Endodermal cell (in vitro differentiated cells): Measurements from ENCODE around the gene MAPK8IP2. TPM values are rescaled to one million over a fixed set of nuclear protein-coding genes. Genes with fewer than 3 reads are reported as not detected.

Source experiments
- DNase-seq: peaks from one replicate; pipeline ENCODE4 v3.0.0-alpha.2; 2017
- H3K27ac ChIP-seq: 2 replicates; pipeline ENCODE4 v1.5.1; 2013; ENCODE audit warnings: mild to moderate bottlenecking, low read depth, low read length, moderate library complexity
- H3K27me3 ChIP-seq: 2 replicates; pipeline ENCODE4 v1.6.1; 2013; ENCODE audit warnings: mild to moderate bottlenecking, low read length, moderate library complexity; ENCODE audit not compliant: insufficient read depth, control insufficient read depth, poor library complexity, severe bottlenecking
- H3K36me3 ChIP-seq: 2 replicates; pipeline ENCODE4 v1.7.0; 2013; ENCODE audit warnings: mild to moderate bottlenecking, low read length, moderate library complexity; ENCODE audit not compliant: control insufficient read depth, insufficient read depth
- H3K4me1 ChIP-seq: one replicate; pipeline ENCODE4 v1.7.0; 2013; ENCODE audit warnings: low read length; ENCODE audit not compliant: control insufficient read depth, insufficient read depth
- H3K4me3 ChIP-seq: 2 replicates; pipeline ENCODE4 v1.5.1; 2013; ENCODE audit warnings: mild to moderate bottlenecking, low read length, moderate library complexity
- H3K9ac ChIP-seq: 2 replicates; pipeline ENCODE4 v1.6.1; 2013; ENCODE audit warnings: mild to moderate bottlenecking, low read length, moderate library complexity; ENCODE audit not compliant: poor library complexity, severe bottlenecking; ENCODE audit errors: extremely low read depth
- H3K9me3 ChIP-seq: 2 replicates; pipeline ENCODE4 v1.6.1; 2013; ENCODE audit warnings: mild to moderate bottlenecking, low read length, moderate library complexity; ENCODE audit not compliant: control insufficient read depth
- H3K27ac Mint-ChIP-seq: 2 replicates; pipeline ENCODE4 v1.8.0; 2020; ENCODE audit warnings: mixed read lengths
- H3K27me3 Mint-ChIP-seq: 2 replicates; pipeline ENCODE4 v1.8.0; 2021; ENCODE audit warnings: mild to moderate bottlenecking, mixed read lengths; ENCODE audit not compliant: insufficient read depth
- H3K36me3 Mint-ChIP-seq: 2 replicates; pipeline ENCODE4 v1.8.0; 2020; ENCODE audit warnings: low read depth, mixed read lengths
- H3K4me1 Mint-ChIP-seq: 2 replicates; pipeline ENCODE4 v1.8.0; 2020; ENCODE audit warnings: mixed read lengths
- H3K4me3 Mint-ChIP-seq: 2 replicates; pipeline ENCODE4 v1.8.0; 2020; ENCODE audit warnings: mild to moderate bottlenecking, moderate library complexity, mixed read lengths
- H3K9me3 Mint-ChIP-seq: 2 replicates; pipeline ENCODE4 v1.8.0; 2020; ENCODE audit warnings: mild to moderate bottlenecking, mixed read lengths
- WGBS, 2 experiments: methylation state at CpG; one replicate each; pipeline versions ENCODE4 v1.1.5 to v1.1.7; 2013; ENCODE audit warnings: missing lambda C conversion rate in 2 of 2, mixed read lengths in 1 of 2; ENCODE audit not compliant: insufficient coverage in 1 of 2, insufficient read length in 1 of 2; 5-methylcytosine and 5-hydroxymethylcytosine counted together
- total RNA-seq, 2 donors: library from RNA; stranded (reverse); fragmentation: NEBNext Ultra II Directional in 1 of 2; extraction: Animal tissue kit (Norgen Biotek cat#: 25700) in 1 of 2; gene quantifications; 2 replicates in 1 of 2; 3 replicates in 1 of 2; pipeline ENCODE4 v1.2.1, GENCODE V29; 2021
- TF ChIP-seq, protein P1 (sequence below): fragments of 200-600 bp; sonication (generic); conservative IDR thresholded peaks from 2 replicates; pipeline ENCODE4 v1.5.0; 2021; ENCODE audit warnings: antibody characterized with exemption, mild to moderate bottlenecking

The MAPK8IP2 gene
- total RNA-seq, 2 donors from 2014 or later = 1.2 to 1.4 TPM

DNA sequence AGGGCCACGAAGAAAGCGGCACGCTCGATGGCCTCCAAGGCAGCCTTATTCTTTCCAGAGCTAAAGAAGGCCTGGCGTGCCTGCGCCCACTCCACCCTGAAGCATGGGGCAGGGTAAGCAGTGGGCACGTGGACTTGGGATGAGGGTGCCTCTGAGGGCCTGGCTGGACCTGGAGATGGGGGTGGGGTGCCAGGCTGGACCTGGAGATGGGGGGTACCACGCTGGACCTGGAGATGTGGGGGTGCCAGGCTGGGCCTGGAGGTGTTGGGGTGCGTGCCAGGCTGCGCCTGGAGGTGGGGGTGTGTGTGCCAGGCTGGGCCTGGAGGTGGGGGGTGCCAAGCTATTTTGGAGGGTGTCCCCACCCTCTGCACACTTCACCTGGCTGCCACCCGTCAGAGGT lies 27.6 kb upstream of the MAPK8IP2 start:
- TF ChIP-seq, protein P1, sequence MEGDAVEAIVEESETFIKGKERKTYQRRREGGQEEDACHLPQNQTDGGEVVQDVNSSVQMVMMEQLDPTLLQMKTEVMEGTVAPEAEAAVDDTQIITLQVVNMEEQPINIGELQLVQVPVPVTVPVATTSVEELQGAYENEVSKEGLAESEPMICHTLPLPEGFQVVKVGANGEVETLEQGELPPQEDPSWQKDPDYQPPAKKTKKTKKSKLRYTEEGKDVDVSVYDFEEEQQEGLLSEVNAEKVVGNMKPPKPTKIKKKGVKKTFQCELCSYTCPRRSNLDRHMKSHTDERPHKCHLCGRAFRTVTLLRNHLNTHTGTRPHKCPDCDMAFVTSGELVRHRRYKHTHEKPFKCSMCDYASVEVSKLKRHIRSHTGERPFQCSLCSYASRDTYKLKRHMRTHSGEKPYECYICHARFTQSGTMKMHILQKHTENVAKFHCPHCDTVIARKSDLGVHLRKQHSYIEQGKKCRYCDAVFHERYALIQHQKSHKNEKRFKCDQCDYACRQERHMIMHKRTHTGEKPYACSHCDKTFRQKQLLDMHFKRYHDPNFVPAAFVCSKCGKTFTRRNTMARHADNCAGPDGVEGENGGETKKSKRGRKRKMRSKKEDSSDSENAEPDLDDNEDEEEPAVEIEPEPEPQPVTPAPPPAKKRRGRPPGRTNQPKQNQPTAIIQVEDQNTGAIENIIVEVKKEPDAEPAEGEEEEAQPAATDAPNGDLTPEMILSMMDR = no peak
- no peaks in the 10 kb centered on the region for H3K27me3 Mint-ChIP-seq
- no peak overlapping the region for H3K27ac Mint-ChIP-seq
- Histone ChIP-seq H3K9ac (no peak overlapping the region), H3K27ac (no peak overlapping the region), H3K9me3 (no peaks in the 10 kb centered on the region), H3K36me3 (peaks cover 81% of the 10 kb centered on the region), H3K27me3 (no peaks in the 10 kb centered on the region), H3K4me3 (no peak overlapping the region), H3K4me1 (no peaks in the 10 kb centered on the region)
- peaks cover 60% of the 10 kb centered on the region for H3K36me3 Mint-ChIP-seq
- H3K4me1 Mint-ChIP-seq = no peaks in the 10 kb centered on the region
- no peaks in the 10 kb centered on the region for H3K9me3 Mint-ChIP-seq
- no peak for DNase-seq
- no peak overlapping the region for H3K4me3 Mint-ChIP-seq
- WGBS, 2 experiments = 95 to 100% methylated on average over 1 to 11 of the region's 11 CpGs

DNA sequence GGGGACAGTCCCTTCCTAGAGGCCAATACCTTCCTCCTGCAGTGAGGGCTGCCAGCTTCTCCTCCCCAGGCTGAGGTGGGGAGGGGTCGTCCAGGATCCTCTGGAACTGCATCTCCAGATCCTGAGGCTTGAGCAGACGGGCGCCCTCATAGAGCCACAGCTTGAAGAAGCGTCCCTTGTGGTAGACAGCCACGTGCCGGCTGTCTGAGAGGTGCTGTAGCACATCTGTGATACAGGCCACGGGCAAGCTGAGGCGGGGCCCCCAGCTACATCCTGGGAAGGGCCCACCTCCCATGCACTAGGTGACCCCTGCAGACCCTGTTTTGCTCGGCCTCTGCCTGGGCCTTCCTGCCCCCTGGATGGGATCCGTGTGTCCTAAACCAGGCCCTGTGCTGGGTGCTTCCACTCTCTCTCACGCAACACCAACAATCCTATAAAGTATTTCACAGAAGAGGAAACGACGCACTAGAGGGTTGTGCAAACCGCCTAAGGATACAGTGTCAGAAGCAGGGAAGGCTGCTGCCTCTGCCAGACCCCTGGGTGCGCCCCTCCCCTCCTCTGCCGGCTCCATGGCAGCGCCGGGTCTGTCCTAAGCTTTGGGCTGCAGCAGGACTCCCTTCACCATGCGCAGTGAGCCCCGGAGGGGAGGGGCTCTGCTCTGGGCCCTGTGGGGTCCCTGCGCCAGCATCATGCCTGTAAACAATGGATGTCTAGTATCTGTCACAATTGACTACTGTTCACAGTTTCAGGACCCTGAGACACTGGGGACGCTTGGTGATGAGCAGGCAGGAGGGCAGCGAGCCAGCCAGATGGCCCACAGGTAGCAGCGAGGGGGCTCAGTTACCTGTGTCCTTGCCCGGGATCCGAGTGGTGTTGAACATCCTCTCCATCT lies 26.9 kb upstream of the MAPK8IP2 start:
- H3K4me3 ChIP-seq = no peak overlapping the region
- no peaks in the 10 kb centered on the region for H3K9me3 ChIP-seq
- no peaks in the 10 kb centered on the region for H3K4me1 ChIP-seq
- H3K36me3 Mint-ChIP-seq = peaks cover 54% of the 10 kb centered on the region
- H3K9ac ChIP-seq = no peak overlapping the region
- peaks cover 76% of the 10 kb centered on the region for H3K36me3 ChIP-seq
- H3K4me3 Mint-ChIP-seq = no peak overlapping the region
- TF ChIP-seq, protein P1 = no peak
- no peaks in the 10 kb centered on the region for H3K4me1 Mint-ChIP-seq
- peak overlapping the region; percentile 70 for H3K27ac Mint-ChIP-seq
- WGBS, 2 experiments = 87 to 94% methylated on average over 18 to 26 of the region's 26 CpGs
- no peak for DNase-seq
- no peak overlapping the region for H3K27ac ChIP-seq
- no peaks in the 10 kb centered on the region for H3K27me3 Mint-ChIP-seq
- H3K9me3 Mint-ChIP-seq = no peaks in the 10 kb centered on the region
- no peaks in the 10 kb centered on the region for H3K27me3 ChIP-seq

DNA sequence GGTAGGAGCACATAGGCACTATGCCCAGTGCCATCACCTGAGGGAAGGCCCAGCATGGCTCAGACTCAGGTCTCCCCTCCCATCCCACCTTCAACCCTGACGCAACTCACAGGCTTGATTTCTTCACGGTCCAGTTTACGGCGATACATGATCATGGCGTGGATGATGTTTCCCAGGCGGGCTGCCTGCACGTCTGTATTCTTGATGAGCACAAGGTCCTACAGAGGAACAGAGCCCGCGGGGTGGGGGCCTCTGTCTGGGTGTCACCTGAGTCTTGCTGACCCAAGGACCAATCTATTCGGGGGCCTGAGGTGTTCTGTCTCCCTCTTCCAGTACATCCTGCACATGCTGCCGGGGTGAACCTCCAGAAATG lies 26.2 kb upstream of the MAPK8IP2 start:
- Histone ChIP-seq H3K36me3 (peaks cover 73% of the 10 kb centered on the region), H3K9me3 (no peaks in the 10 kb centered on the region), H3K4me1 (no peaks in the 10 kb centered on the region), H3K27me3 (no peaks in the 10 kb centered on the region), H3K9ac (no peak overlapping the region), H3K27ac (no peak overlapping the region), H3K4me3 (no peak overlapping the region)
- no peaks in the 10 kb centered on the region for H3K27me3 Mint-ChIP-seq
- DNase-seq = no peak
- H3K36me3 Mint-ChIP-seq = peaks cover 48% of the 10 kb centered on the region
- peak overlapping the region; percentile 70 for H3K27ac Mint-ChIP-seq
- WGBS, 2 experiments = 92 to 94% methylated on average over 10 to 11 of the region's 11 CpGs
- no peak overlapping the region for H3K4me3 Mint-ChIP-seq
- H3K9me3 Mint-ChIP-seq = no peaks in the 10 kb centered on the region
- no peaks in the 10 kb centered on the region for H3K4me1 Mint-ChIP-seq
- TF ChIP-seq, protein P1 = no peak
